Measurements from ENCODE around the gene BCL7C. TPM values are rescaled to one million over a fixed set of nuclear protein-coding genes. Genes with fewer than 3 reads are reported as not detected.

BCL7C gene
- total and polyA plus RNA-seq, 2 of the 8 experiments (the other 6 are each of a cell fraction or from before 2014, with no cell fraction given): 8.6 to 17.2 TPM

- Histone ChIP-seq H3K4ac (replicated peaks; ENCODE audit: insufficient read length, low read depth, low read length) (no peak overlapping the region), H3K4me1 (replicated peaks in 1 of 4; ENCODE audit: control insufficient read depth in 3 of 4, insufficient read depth in 4 of 4, low read length in 3 of 4) (no peaks in the 10 kb centered on the region), H3K9ac (replicated peaks in 1 of 4; ENCODE audit: extremely low read depth in 1 of 4, low read depth in 3 of 4, low read length in 3 of 4) (no peak overlapping the region; a peak in 1 of 7 replicates), H2BK12ac (ENCODE audit: low read depth, low read length) (no peak overlapping the region), H3K79me2 (ENCODE audit: control insufficient read depth in 1 of 2, insufficient read depth in 2 of 2, low read length in 2 of 2) (no peaks in the 10 kb centered on the region), H2BK120ac (replicated peaks; ENCODE audit: low read depth, low read length) (no peak overlapping the region), H3K56ac (replicated peaks; ENCODE audit: insufficient read length, low read depth, low read length) (no peak overlapping the region), H2BK5ac (ENCODE audit: low read depth, low read length) (no peak overlapping the region), H4K91ac (replicated peaks; ENCODE audit: insufficient read length, low read length) (no peak overlapping the region), H2AK5ac (ENCODE audit: low read depth, low read length) (no peak overlapping the region), H2BK20ac (ENCODE audit: low read length) (no peak overlapping the region), H3K9me3 (ENCODE audit: insufficient read depth in 2 of 2, low read depth in 1 of 2, low read length in 1 of 2) (no peaks in the 10 kb centered on the region), H3K4me2 (ENCODE audit: insufficient read depth in 1 of 2, low read depth in 2 of 2, low read length in 2 of 2) (no peak overlapping the region), H3K4me3 (ENCODE audit: extremely low read depth in 1 of 4, insufficient read depth in 2 of 4, low read depth in 3 of 4, low read length in 4 of 4) (no peak overlapping the region), H2BK15ac (ENCODE audit: low read length) (no peak overlapping the region), H4K5ac (ENCODE audit: insufficient read length, low read depth, low read length) (no peak overlapping the region), H4K20me1 (replicated peaks in 1 of 2; ENCODE audit: control insufficient read depth in 1 of 2, insufficient read depth in 2 of 2, low read length in 2 of 2) (no peaks in the 10 kb centered on the region), H3K14ac (ENCODE audit: insufficient read length) (no peak overlapping the region), H3K79me1 (ENCODE audit: low read depth, low read length) (no peaks in the 10 kb centered on the region), H4K8ac (ENCODE audit: extremely low read depth, insufficient read depth, low read length) (no peak overlapping the region), H3K27me3 (replicated peaks in 1 of 4; ENCODE audit: control insufficient read depth in 3 of 4, extremely low read depth in 1 of 4, insufficient read depth in 3 of 4, low read length in 3 of 4) (no peaks in the 10 kb centered on the region), H3K27ac (ENCODE audit: low read depth, low read length) (no peak overlapping the region), H2AFZ (ENCODE audit: low read length) (no peak overlapping the region), H3K23me2 (ENCODE audit: low read depth, low read length) (no peaks in the 10 kb centered on the region), H3K36me3 (ENCODE audit: control insufficient read depth in 2 of 4, insufficient read depth in 4 of 4, low read length in 3 of 4) (no peaks in the 10 kb centered on the region), H3K18ac (ENCODE audit: extremely low read depth, low read length) (no peak overlapping the region), H3K23ac (ENCODE audit: insufficient read length) (no peak overlapping the region)
- FAIRE-seq: no peak
- DNase-seq (ENCODE audit: low read depth in 1 of 2, low spot score in 2 of 2): no peak
- ChIA-PET POLR2A (ENCODE audit: partially characterized antibody) (interaction anchor here (4.0 kb wide), 1 partner anchor 29 kb away, joined by 12 read pairs; no protein-coding TSS in a partner anchor), CTCF (ENCODE audit: partially characterized antibody) (interaction anchor here (0.7 to 5.3 kb wide), 17 partner anchors 12 to 154 kb away, joined by 3 to 69 read pairs (median 11); partner anchors contain the start of genes BCL7C and CTF1)
- WGBS, 2 experiments (ENCODE audit: extremely low coverage in 1 of 2, insufficient coverage in 1 of 2, insufficient read length in 1 of 2, insufficient replicate concordance in 2 of 2, low coverage in 1 of 2, low lambda C conversion rate in 2 of 2, missing lambda C conversion rate in 1 of 2): 75% methylated on average over 4 of the region's 4 CpGs; no CpG with 5 or more reads in 1 of the 2 experiments
- TF ChIP-seq, protein P1, sequence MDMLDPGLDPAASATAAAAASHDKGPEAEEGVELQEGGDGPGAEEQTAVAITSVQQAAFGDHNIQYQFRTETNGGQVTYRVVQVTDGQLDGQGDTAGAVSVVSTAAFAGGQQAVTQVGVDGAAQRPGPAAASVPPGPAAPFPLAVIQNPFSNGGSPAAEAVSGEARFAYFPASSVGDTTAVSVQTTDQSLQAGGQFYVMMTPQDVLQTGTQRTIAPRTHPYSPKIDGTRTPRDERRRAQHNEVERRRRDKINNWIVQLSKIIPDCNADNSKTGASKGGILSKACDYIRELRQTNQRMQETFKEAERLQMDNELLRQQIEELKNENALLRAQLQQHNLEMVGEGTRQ (IDR thresholded peaks at IDR 0.05; ENCODE audit: low read length): 0 out of 2 replicates have a peak, but pooled peaks have one; percentile 44
- TF ChIP-seq RBBP5 (IDR thresholded peaks at IDR 0.05; ENCODE audit: borderline replicate concordance, low read depth, low read length) (no peak), HDAC6 (IDR thresholded peaks at IDR 0.05; ENCODE audit: low read depth, low read length) (no peak), SP4 (IDR thresholded peaks at IDR 0.05; ENCODE audit: low read length) (no peak)
Measured at GRCh38 chr16:30846649-30847402, 47.1 kb downstream of the BCL7C start.
